Measurements from ENCODE around the gene GADD45G. TPM values are rescaled to one million over a fixed set of nuclear protein-coding genes. Genes with fewer than 3 reads are reported as not detected.

GADD45G gene
- total RNA-seq, 1 donor from 2014 or later = 19.8 TPM

- no peaks in the 10 kb centered on the region for H3K9me3 ChIP-seq
- intact Hi-C loops (cut with DNase I) = no loop called here
- no peak for TF ChIP-seq CTCF (IDR thresholded peaks at IDR 0.05)
- peaks cover 2% of the 10 kb centered on the region for H3K4me1 ChIP-seq
- H3K36me3 ChIP-seq = no peaks in the 10 kb centered on the region
- no peak overlapping the region for H3K4me3 ChIP-seq
- peak; percentile 69 for DNase-seq
- H3K27ac ChIP-seq = no peak overlapping the region
- peak; percentile 89 for ATAC-seq
- H3K27me3 ChIP-seq = no peaks in the 10 kb centered on the region
Observed at GRCh38 chr9:89617978-89618377, 13.2 kb downstream of the GADD45G start.

- no peak for ATAC-seq
- no peaks in the 10 kb centered on the region for H3K27me3 ChIP-seq
- H3K4me1 ChIP-seq = peaks cover 12% of the 10 kb centered on the region
Observed at GRCh38 chr9:89619019-89619418, 14.2 kb downstream of the GADD45G start.

DNA sequence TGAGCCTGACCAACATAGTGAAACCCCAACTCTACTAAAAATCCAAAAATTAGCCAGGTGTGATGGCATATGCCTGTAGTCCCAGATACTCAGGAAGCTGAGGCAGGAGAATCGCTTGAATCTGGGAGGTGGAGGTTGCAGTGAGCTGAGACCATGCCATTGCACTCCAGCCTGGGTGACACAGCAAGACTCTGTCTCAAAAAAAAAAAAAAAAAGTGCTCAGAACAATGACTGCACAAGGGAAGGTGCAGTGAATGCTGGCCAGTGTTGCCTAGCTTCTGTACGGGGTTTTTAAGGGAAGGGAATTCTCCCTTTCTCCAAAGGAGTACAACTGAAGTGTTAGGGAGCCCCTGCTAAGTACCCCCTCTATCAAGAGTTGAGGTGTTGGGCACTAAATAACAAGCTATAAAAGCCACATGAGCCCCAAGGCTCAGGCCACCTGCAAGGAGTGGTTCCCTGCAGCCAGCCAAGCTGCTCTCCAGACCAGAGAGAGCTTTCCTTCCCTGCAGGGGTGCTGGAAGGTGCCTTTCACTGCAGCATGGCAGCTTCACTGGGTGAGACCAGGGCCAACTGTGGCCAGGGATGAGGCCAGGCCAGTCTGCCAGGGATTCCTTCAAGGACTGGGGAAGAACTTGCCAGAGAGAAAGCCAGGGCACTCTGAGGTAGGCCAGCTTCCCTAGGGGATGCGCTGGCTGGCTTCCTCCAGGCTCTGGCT lies 14.8 kb downstream of the GADD45G start:
- Histone ChIP-seq H3K36me3 (no peaks in the 10 kb centered on the region), H3K9me3 (no peaks in the 10 kb centered on the region), H3K27ac (no peak overlapping the region), H3K27me3 (no peaks in the 10 kb centered on the region), H3K4me1 (peaks cover 16% of the 10 kb centered on the region), H3K4me3 (no peak overlapping the region)
- ATAC-seq = no peak
- intact Hi-C loops (cut with DNase I) = no loop called here
- no peak for TF ChIP-seq CTCF (IDR thresholded peaks at IDR 0.05)
- DNase-seq = no peak

More at GRCh38 chr9:89619019-89619418, 14.2 kb downstream of the GADD45G start:
- TF ChIP-seq CTCF (IDR thresholded peaks at IDR 0.05) = no peak
- H3K9me3 ChIP-seq = no peaks in the 10 kb centered on the region
- H3K36me3 ChIP-seq = no peaks in the 10 kb centered on the region
- no peak overlapping the region for H3K4me3 ChIP-seq
- intact Hi-C loops (cut with DNase I) = no loop called here
- no peak for DNase-seq
- no peak overlapping the region for H3K27ac ChIP-seq

- no peak for TF ChIP-seq CTCF (IDR thresholded peaks at IDR 0.05)
- DNase-seq (no peak), ATAC-seq (no peak)
- intact Hi-C loops (cut with DNase I) = no loop called here
- Histone ChIP-seq H3K4me1 (peaks cover 16% of the 10 kb centered on the region), H3K4me3 (no peak overlapping the region), H3K27ac (no peak overlapping the region), H3K9me3 (no peaks in the 10 kb centered on the region), H3K27me3 (no peaks in the 10 kb centered on the region), H3K36me3 (no peaks in the 10 kb centered on the region)
Observed at GRCh38 chr9:89621031-89621430, 16.2 kb downstream of the GADD45G start.

DNA sequence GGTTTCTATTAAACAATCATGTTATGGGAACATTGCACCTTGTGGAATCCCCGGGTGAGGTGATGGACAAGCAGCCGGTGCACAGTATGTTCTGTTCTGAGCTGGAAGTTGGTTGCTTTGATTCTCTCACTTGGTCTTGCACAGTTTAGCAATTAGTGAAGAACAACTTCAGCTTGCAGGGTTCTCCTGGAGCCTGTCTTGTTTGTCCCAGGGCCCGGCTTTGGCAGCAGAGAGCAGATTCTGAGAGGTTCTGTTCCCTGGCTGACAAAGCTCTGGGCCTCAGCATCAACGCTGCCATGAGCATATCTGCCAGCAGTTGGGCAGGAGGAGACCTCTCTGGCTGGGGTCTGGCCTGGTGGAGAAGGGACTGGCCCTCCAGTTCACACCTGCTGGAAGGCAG lies 16.9 kb downstream of the GADD45G start:
- no peak for TF ChIP-seq CTCF (IDR thresholded peaks at IDR 0.05)
- H3K27ac ChIP-seq = no peak overlapping the region
- no peak for DNase-seq
- no peak for ATAC-seq
- H3K27me3 ChIP-seq = no peaks in the 10 kb centered on the region
- no peak overlapping the region for H3K4me3 ChIP-seq
- no peaks in the 10 kb centered on the region for H3K9me3 ChIP-seq
- H3K4me1 ChIP-seq = peaks cover 16% of the 10 kb centered on the region
- intact Hi-C loops (cut with DNase I) = no loop called here
- no peaks in the 10 kb centered on the region for H3K36me3 ChIP-seq

Measured in upper lobe of right lung (tissue), 1 donor.